Brain pericyte (primary cell): ENCODE results near the gene NPIPB13.
"Not testable (repeated sequence)": the region's sequence is repeated elsewhere in the genome, so short reads cannot be mapped to it uniquely, and the experiment has no call there.

Experiments used
- DNase-seq: peaks from one replicate; pipeline ENCODE4 v3.0.0-alpha.2; 2012; ENCODE audit warnings: low read depth, low spot score

Gene NPIPB13

GRCh38 chr16:30248379-30248778 lies at the start of gene NPIPB13:
TSS of gene NPIPB13 (minus strand) at chr16:30248479. CDS start at chr16:30245573, 2,906 bp downstream.
- not testable (repeated sequence) for DNase-seq

- not testable (repeated sequence) for DNase-seq
Observed at GRCh38 chr16:30282357-30282756, 34.1 kb upstream of the NPIPB13 start.

GRCh38 chr16:30278523-30278922 lies 30.2 kb upstream of the NPIPB13 start:
- not testable (repeated sequence) for DNase-seq

- DNase-seq, result not testable (repeated sequence)
Observed at GRCh38 chr16:30217082-30217481, 31.2 kb downstream of the NPIPB13 start.

GRCh38 chr16:30211414-30211813 lies 36.9 kb downstream of the NPIPB13 start:
- DNase-seq, result not testable (repeated sequence)

GRCh38 chr16:30209032-30209431 lies 39.2 kb downstream of the NPIPB13 start:
- not testable (repeated sequence) for DNase-seq

GRCh38 chr16:30207063-30207704 lies 41.1 kb downstream of the NPIPB13 start:
- not testable (repeated sequence) for DNase-seq

GRCh38 chr16:30206252-30206651 lies 42.0 kb downstream of the NPIPB13 start:
- not testable (repeated sequence) for DNase-seq

- not testable (repeated sequence) for DNase-seq
Observed at GRCh38 chr16:30205541-30206236, 42.6 kb downstream of the NPIPB13 start.

GRCh38 chr16:30199608-30200343 lies 48.5 kb downstream of the NPIPB13 start:
- not testable (repeated sequence) for DNase-seq

- not testable (repeated sequence) for DNase-seq
Observed at GRCh38 chr16:30199049-30199448, 49.2 kb downstream of the NPIPB13 start, which contains the start of gene SULT1A3. TSS of gene SULT1A3 (plus strand) at chr16:30199255. CDS start at chr16:30200729, 1,474 bp downstream.
